Suprapubic skin (tissue), 4 donors: ENCODE data around the gene HECW1.

Experiments
- CTCF ChIP-seq, 2 donors: fragments of 200-600 bp in 1 of 2; fragments of 450-650 bp in 1 of 2; sonication (generic) in 1 of 2; IDR thresholded peaks; one replicate each; pipeline ENCODE4 v1.5.1; 2016 to 2019; ENCODE audit warnings: antibody characterized with exemption in 2 of 2, mild to moderate bottlenecking in 1 of 2, moderate library complexity in 1 of 2
- EP300 ChIP-seq: sonication (generic); formaldehyde crosslinking; IDR thresholded peaks from one replicate; pipeline ENCODE4 v1.6.1; 2017; ENCODE audit warnings: antibody characterized with exemption
- POLR2AphosphoS5 ChIP-seq, 3 donors: sonication (generic); formaldehyde crosslinking; IDR thresholded peaks; one replicate each; pipeline ENCODE4 v1.6.1; 2017; ENCODE audit warnings: antibody characterized with exemption in 3 of 3

- TF ChIP-seq CTCF (IDR thresholded peaks at IDR 0.05) (no peak), POLR2AphosphoS5 (IDR thresholded peaks at IDR 0.05) (no peak), EP300 (no peak)
Measured at GRCh38 chr7:43417455-43417854, 305.0 kb downstream of the HECW1 start.
